GM21515 (cell line): ENCODE results near the gene RNF13.

Experiments used
- ATAC-seq: cut with Tn5 transposase; IDR thresholded peaks from one replicate; pipeline ENCODE4 v1.9.1; 2021; ENCODE audit not compliant: unreplicated experiment

RNF13 gene

DNA sequence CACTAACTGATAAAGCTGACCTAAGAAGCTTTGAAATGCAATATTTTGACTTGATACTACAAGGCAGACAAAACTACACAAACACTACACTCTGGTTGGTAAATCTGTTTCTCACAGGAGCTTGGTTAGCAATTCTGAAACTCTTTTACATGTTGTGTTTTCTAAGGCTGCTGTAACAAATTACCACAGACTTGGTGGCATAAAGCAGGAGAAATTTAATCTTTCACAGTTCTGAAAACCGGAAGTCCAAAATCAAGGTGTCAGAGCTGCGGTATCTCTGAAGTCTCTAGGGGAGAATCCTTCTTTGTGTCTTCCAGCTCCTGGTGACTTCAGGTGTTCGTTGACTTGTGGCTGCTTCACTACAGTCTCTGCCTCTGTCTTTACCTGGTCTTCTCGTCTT lies 170.6 kb downstream of the RNF13 start:
- ATAC-seq = no peak

DNA sequence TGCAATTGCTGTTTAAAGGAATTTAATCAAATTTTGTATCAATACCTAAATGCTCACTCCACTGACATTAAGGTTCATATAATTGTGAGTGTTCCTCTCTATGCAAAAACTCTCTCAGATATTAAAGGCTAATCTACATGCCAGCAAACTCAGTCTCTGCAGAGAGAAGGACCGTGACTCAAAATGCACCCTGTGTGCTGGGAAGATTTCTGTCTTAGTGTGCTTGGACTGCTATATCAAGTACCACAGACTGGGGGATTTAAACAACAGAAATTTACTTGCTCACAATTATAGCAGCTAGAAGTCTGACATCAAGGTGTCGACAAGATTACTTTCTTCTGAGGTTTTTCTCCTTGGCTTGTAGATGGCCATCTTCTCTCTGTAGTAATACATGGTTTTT lies 176.3 kb downstream of the RNF13 start:
- ATAC-seq = no peak

DNA sequence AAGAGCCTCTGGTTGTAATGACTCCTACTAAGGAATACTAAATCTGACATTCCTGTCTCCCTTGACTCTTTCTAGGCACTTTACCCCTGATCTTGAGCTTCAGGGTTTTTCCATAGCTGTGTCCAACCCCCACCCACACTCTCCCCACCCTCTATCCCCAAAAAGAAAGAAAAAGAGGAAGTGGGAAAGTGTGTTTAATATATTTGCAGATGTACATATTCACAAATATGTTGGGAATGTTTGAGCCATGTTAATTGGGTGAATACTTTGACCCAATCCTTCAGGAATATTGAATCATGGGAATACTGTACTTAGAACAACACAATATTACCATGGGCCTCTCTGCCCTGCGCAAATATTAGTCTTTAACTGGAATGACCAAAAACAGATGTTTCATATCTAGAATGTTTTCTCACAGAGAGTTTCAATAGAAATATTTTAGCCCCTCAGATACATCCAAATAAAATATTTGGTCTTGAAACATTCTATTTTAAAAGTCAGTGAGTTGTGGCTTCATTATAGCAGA lies 177.5 kb downstream of the RNF13 start:
- no peak for ATAC-seq

DNA sequence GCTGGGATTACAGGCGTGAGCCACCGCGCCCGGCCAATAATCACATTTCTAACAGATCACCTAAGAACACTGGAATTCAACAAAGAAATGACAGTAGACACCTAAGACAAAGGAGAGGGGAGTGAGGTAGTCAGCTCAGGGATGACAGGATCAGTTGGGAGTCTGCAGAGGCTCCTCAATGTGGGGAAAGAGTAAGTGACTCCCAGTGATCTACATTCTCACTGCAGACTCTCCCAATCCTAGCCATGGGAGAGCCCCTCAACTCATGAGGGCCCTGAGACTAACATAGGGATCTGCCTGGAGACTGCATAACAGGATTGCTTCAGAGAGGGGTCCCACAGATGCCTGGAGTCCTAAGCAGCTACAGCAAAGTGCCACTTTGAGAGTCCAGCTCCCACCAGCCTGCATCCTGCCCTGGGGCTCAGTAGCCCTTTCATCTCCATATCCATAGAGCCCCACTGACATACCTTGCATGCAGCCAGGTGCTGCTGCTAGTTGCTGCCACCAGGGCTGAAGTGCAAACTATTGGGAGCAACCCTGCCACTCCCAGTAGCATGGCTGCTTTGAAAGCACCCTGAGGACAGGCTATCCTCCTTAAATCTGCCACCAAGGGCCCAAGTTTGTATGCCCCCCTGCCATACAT lies 179.5 kb downstream of the RNF13 start:
- ATAC-seq = no peak

DNA sequence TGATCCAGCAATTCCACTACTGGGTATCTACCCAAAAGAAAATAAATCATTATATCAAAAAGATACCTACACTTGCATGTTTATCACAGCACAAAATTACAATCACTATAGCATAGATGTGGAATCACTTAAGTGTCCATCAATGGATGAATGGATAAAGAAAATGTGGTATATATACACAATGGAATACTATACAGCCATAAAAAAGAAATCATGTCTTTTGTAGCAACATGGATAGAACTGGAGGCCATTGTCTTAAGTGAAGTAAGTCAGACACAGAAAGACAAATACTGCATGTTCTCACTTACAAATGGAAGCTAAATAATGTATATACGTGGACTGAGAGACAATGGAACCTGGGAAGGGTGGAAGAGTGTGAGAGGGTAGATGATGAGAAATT lies 185.9 kb downstream of the RNF13 start:
- ATAC-seq = no peak

DNA sequence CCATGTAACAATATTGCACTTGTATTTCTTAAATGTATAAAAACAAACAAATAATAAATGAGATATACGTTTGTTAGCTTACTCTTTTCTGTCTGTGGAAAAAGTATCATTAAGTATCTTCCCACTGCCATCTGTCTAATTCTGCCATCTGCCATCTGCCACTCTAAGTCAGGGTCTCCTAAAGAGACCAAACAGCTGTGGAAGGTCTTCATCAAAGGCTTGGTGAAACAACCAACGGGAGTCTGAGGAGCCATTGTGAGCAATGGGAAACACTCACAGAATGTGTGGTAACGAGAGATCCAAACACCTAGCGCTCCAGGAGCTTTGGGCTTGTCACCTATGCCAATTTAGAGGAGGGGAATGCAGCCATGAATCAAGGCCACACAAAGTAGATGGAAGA lies 186.4 kb downstream of the RNF13 start:
- ATAC-seq = no peak

DNA sequence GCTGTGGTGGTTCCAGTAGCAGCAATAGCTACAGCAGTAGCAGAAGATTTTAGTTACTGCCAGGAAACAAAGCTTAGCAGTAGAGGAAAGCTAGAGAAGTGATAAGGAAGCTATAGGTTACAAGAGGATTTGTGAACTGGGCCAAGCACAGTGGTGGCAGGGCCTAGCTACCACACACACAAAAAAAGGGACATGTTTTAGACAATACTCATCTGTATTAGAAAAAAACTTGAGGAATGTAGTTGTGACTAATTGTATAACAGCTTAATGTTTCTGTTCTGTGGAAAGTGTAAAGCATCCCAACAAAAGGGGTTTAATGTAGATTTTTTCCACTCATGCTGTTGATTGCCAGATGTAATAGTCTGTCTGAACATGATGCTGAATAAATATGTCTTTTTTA lies 187.6 kb downstream of the RNF13 start:
- ATAC-seq = no peak

DNA sequence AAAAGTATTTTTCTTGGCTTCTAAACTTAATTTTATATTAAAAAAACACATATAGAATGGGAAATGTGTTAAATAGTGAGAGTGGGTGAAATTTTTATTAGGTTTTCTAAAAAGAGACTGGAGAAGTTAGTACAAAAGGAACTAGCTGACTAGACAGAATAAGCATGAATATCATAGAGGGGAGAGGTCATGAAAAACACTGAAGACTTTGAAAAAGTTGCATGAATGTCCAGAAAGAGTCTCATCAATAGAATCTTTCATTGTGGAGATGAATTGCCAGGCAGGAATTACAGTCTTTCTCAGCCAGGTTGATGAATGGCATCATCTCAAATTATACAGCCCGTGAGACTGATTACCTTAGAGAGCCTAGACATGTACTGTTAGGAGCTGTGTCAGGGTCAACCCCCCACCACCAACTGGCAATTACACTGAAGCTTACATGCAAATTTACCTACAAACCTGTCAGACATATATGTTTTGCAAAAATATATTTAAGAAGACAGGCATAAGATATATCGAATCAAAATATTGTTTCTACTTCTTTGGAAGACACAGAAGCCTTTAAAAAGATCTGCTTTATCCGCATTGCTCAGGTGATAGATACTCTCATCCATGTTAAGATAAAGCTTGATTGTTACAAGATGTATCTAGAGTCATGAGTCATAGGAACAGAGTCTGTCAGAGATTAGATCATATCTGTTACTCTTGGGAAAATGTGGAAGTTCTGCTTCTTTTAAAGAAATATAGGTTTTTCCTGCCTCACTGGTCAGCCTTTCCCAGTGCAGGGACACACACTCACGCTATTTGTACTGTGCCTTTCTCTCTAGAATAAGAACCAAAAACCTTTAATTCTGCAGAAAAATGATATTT lies 192.5 kb downstream of the RNF13 start:
- no peak for ATAC-seq

DNA sequence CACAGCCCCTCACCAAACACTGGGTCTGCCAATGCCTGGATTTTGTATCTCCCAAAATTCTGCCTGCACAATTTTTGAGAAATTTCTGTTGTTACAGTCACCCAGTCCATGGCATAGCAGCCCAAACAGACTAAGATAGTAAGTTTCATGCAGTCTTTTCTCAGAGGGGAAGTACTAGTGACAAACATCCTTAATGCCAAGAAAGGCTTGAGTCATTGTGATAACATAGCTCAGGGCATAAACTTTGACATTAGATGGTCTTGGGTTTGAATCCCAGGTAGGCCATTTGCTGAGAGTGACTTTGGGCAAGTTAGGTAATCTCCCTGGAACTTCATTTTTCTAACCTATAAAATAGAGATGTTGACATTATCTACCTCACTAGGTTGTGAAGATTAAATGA lies 193.8 kb downstream of the RNF13 start:
- ATAC-seq = no peak
